ENCODE data around the gene CDH4. TPM values are rescaled to one million over a fixed set of nuclear protein-coding genes. Genes with fewer than 3 reads are reported as not detected.

The CDH4 gene
- total and polyA plus RNA-seq, 2 of the 13 experiments (the other 11 are each of a cell fraction or from before 2014, with no cell fraction given), result not detected

- in situ Hi-C loops (cut with HindIII; ENCODE audit: extremely low pct_ligation_motif_present, low pct_unique_long_range_greater_than_20kb), result no loop called here
- CTCF ChIA-PET (ENCODE audit: low intra/inter-chr PET ratio, low total read pairs), result no interaction called here
Observed at GRCh38 chr20:61459705-61460104, 207.6 kb downstream of the CDH4 start.

More at GRCh38 chr20:61459705-61460104, 207.6 kb downstream of the CDH4 start:
- no peak overlapping the region for H2AFZ ChIP-seq (ENCODE audit: low read length)
- no peaks in the 10 kb centered on the region for H3K36me3 ChIP-seq (replicated peaks in 1 of 2; ENCODE audit: control insufficient read depth in 1 of 2, insufficient read depth in 2 of 2, low read length in 2 of 2)
- H3K9ac ChIP-seq (ENCODE audit: insufficient read depth, low read depth, low read length), result no peak overlapping the region
- no peak for FAIRE-seq
- BruUV-seq (replicated peaks), result no TSS peak
- no peaks in the 10 kb centered on the region for H3K79me2 ChIP-seq (ENCODE audit: insufficient read depth, low read length)
- peaks cover 2% of the 10 kb centered on the region for H3K4me1 ChIP-seq (ENCODE audit: insufficient read depth, low read length)
- no peak overlapping the region for H3K4me3 ChIP-seq (replicated peaks in 1 of 3; ENCODE audit: insufficient read depth in 1 of 3, low read depth in 2 of 3, low read length in 3 of 3)
- 17% methylated on average over 7 of the region's 7 CpGs for WGBS (ENCODE audit: low lambda C conversion rate)
- POLR2A ChIA-PET, result no interaction called here
- intact Hi-C loops (cut with micrococcal nuclease; ENCODE audit: unreplicated experiment), result no loop called here
- no peaks in the 10 kb centered on the region for H4K20me1 ChIP-seq (ENCODE audit: insufficient read depth, low read length)
- peaks cover 19% of the 10 kb centered on the region for H3K9me3 ChIP-seq (ENCODE audit: low read length)
- no peak overlapping the region for H3K27ac ChIP-seq (ENCODE audit: extremely low read length, insufficient read depth, low read length)
- no peak overlapping the region for H3K4me2 ChIP-seq (ENCODE audit: low read depth, low read length)
- no peak for ATAC-seq
- H3K27me3 ChIP-seq (ENCODE audit: control insufficient read depth in 1 of 2, insufficient read depth in 2 of 2, low read length in 2 of 2), result peaks cover 0 to 3% of the 10 kb centered on the region in 2 experiments; a peak in 1 of 5 replicates
- TF ChIP-seq GPBP1L1 (CRISPR knock-in tag; IDR thresholded peaks at IDR 0.05), result no peak
- no peak for TF ChIP-seq ZNF570 (CRISPR knock-in tag; IDR thresholded peaks at IDR 0.05; ENCODE audit: borderline replicate concordance)
- TF ChIP-seq ZFP36L2 (CRISPR knock-in tag; IDR thresholded peaks at IDR 0.05), result no peak
- no peak for TF ChIP-seq ZNF563 (CRISPR knock-in tag; IDR thresholded peaks at IDR 0.05)
- TF ChIP-seq ZMYM2 (CRISPR knock-in tag; IDR thresholded peaks at IDR 0.05), result no peak
- TF ChIP-seq KLF11 (CRISPR knock-in tag; IDR thresholded peaks at IDR 0.05), result no peak
- TF ChIP-seq ZHX2 (IDR thresholded peaks at IDR 0.05; ENCODE audit: low read depth), result no peak
- TF ChIP-seq ZHX2 (CRISPR knock-in tag; IDR thresholded peaks at IDR 0.05; ENCODE audit: borderline replicate concordance), result no peak
- no peak for TF ChIP-seq NFKBIZ (CRISPR knock-in tag; IDR thresholded peaks at IDR 0.05)
- no peak for DNase-seq (ENCODE audit: low spot score)

Data from HepG2 (cell line).